GM23338 (cell line): ENCODE data around the gene MELK. TPM values are rescaled to one million over a fixed set of nuclear protein-coding genes. Genes with fewer than 3 reads are reported as not detected.

ENCODE experiments used
- CREB1 ChIP-seq: fragments of 250-450 bp; sonication (Bioruptor Pico); IDR thresholded peaks from 2 replicates; pipeline ENCODE4 v1.5.0; 2020; ENCODE audit warnings: low read depth, mild to moderate bottlenecking, moderate library complexity
- EZH2 ChIP-seq: fragments of 200-600 bp; sonication (generic); IDR thresholded peaks from one replicate; pipeline ENCODE4 v1.8.0; 2017; ENCODE audit warnings: antibody characterized with exemption, mild to moderate bottlenecking, low read depth; ENCODE audit not compliant: unreplicated experiment
- EZH2phosphoT487 ChIP-seq: fragments of 200-600 bp; sonication (generic); IDR thresholded peaks from one replicate; pipeline ENCODE4 v1.8.1; 2018; ENCODE audit warnings: antibody characterized with exemption; ENCODE audit not compliant: unreplicated experiment
- JUNB ChIP-seq: IDR thresholded peaks from one replicate; pipeline ENCODE4 v1.6.1; 2016; ENCODE audit warnings: antibody characterized with exemption; ENCODE audit not compliant: unreplicated experiment
- NANOG ChIP-seq: IDR thresholded peaks from 2 replicates; pipeline ENCODE4 v1.6.1; 2016; ENCODE audit warnings: antibody characterized with exemption, borderline replicate concordance
- POLR2AphosphoS5 ChIP-seq: IDR thresholded peaks from 2 replicates; pipeline ENCODE4 v1.6.1; 2016; ENCODE audit warnings: antibody characterized with exemption, low read depth
- STAT1 ChIP-seq: IDR thresholded peaks from one replicate; pipeline ENCODE4 v1.6.1; 2016; ENCODE audit warnings: antibody characterized with exemption; ENCODE audit not compliant: unreplicated experiment
- ZNF114 ChIP-seq: fragments of 250-450 bp; sonication (Bioruptor Pico); IDR thresholded peaks from 2 replicates; pipeline ENCODE4 v1.5.0; 2020; ENCODE audit warnings: mild to moderate bottlenecking, moderate library complexity
- ZNF331 ChIP-seq: fragments of 250-450 bp; sonication (Bioruptor Pico); IDR thresholded peaks from 2 replicates; pipeline ENCODE4 v1.5.0; 2020; ENCODE audit warnings: low read depth, mild to moderate bottlenecking, moderate library complexity
- polyA plus RNA-seq: library from polyadenylated mRNA; unstranded; fragments of >200 nt; fragmentation: Nextera tagmentation; extraction: Ambion mirVana; gene quantifications from 2 replicates; pipeline ENCODE4 v1.2.1, GENCODE V29; 2016
- total RNA-seq: library from RNA; depleted of rRNA; stranded (reverse); fragments of >200 nt; shearing (Covaris generic); gene quantifications from 2 replicates; pipeline ENCODE4 v1.2.3, GENCODE V29; 2014
- TF ChIP-seq, protein P1 (sequence below): fragments of 250-450 bp; sonication (Bioruptor Pico); IDR thresholded peaks from 2 replicates; pipeline ENCODE4 v1.5.0; 2020; ENCODE audit warnings: mild to moderate bottlenecking, moderate library complexity
- TF ChIP-seq, protein P2 (sequence below): IDR thresholded peaks from 2 replicates; pipeline ENCODE4 v1.6.1; 2016; ENCODE audit warnings: antibody characterized with exemption

Gene MELK
- total and polyA plus RNA-seq, 2 experiments from 2014 or later, result 37.2 to 55.7 TPM

DNA sequence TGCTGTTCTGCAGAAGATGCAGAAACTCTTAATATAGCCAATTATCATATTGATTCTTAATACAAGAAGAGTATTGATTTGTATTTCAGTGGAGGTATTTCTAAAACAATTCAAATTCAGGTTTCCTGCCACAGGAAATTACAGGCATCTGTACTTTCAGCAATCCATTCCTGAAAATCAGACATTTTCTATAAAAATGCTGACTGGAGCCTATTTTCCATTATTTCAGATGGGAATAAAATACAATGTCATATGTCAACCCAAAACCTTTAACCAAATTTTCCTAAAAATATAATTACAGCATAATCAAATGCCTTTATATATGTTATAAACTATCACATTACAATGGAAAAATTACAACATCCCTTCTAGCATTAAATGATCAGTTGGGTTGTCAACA is 131.5 kb downstream of the MELK start (continued):
- TF ChIP-seq, protein P1, sequence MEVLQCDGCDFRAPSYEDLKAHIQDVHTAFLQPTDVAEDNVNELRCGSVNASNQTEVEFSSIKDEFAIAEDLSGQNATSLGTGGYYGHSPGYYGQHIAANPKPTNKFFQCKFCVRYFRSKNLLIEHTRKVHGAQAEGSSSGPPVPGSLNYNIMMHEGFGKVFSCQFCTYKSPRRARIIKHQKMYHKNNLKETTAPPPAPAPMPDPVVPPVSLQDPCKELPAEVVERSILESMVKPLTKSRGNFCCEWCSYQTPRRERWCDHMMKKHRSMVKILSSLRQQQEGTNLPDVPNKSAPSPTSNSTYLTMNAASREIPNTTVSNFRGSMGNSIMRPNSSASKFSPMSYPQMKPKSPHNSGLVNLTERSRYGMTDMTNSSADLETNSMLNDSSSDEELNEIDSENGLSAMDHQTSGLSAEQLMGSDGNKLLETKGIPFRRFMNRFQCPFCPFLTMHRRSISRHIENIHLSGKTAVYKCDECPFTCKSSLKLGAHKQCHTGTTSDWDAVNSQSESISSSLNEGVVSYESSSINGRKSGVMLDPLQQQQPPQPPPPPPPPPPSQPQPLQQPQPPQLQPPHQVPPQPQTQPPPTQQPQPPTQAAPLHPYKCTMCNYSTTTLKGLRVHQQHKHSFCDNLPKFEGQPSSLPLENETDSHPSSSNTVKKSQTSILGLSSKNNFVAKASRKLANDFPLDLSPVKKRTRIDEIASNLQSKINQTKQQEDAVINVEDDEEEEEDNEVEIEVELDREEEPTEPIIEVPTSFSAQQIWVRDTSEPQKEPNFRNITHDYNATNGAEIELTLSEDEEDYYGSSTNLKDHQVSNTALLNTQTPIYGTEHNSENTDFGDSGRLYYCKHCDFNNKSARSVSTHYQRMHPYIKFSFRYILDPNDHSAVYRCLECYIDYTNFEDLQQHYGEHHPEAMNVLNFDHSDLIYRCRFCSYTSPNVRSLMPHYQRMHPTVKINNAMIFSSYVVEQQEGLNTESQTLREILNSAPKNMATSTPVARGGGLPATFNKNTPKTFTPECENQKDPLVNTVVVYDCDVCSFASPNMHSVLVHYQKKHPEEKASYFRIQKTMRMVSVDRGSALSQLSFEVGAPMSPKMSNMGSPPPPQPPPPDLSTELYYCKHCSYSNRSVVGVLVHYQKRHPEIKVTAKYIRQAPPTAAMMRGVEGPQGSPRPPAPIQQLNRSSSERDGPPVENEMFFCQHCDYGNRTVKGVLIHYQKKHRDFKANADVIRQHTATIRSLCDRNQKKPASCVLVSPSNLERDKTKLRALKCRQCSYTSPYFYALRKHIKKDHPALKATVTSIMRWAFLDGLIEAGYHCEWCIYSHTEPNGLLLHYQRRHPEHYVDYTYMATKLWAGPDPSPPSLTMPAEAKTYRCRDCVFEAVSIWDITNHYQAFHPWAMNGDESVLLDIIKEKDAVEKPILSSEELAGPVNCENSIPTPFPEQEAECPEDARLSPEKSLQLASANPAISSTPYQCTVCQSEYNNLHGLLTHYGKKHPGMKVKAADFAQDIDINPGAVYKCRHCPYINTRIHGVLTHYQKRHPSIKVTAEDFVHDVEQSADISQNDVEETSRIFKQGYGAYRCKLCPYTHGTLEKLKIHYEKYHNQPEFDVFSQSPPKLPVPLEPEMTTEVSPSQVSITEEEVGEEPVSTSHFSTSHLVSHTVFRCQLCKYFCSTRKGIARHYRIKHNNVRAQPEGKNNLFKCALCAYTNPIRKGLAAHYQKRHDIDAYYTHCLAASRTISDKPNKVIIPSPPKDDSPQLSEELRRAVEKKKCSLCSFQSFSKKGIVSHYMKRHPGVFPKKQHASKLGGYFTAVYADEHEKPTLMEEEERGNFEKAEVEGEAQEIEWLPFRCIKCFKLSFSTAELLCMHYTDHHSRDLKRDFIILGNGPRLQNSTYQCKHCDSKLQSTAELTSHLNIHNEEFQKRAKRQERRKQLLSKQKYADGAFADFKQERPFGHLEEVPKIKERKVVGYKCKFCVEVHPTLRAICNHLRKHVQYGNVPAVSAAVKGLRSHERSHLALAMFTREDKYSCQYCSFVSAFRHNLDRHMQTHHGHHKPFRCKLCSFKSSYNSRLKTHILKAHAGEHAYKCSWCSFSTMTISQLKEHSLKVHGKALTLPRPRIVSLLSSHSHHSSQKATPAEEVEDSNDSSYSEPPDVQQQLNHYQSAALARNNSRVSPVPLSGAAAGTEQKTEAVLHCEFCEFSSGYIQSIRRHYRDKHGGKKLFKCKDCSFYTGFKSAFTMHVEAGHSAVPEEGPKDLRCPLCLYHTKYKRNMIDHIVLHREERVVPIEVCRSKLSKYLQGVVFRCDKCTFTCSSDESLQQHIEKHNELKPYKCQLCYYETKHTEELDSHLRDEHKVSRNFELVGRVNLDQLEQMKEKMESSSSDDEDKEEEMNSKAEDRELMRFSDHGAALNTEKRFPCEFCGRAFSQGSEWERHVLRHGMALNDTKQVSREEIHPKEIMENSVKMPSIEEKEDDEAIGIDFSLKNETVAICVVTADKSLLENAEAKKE (CRISPR knock-in tag), result no peak
- TF ChIP-seq POLR2AphosphoS5 (no peak), JUNB (no peak), CREB1 (CRISPR knock-in tag) (no peak), EZH2phosphoT487 (no peak), NANOG (no peak), EZH2 (no peak), ZNF331 (CRISPR knock-in tag) (no peak), ZNF114 (CRISPR knock-in tag) (no peak), STAT1 (no peak)
- TF ChIP-seq, protein P2, sequence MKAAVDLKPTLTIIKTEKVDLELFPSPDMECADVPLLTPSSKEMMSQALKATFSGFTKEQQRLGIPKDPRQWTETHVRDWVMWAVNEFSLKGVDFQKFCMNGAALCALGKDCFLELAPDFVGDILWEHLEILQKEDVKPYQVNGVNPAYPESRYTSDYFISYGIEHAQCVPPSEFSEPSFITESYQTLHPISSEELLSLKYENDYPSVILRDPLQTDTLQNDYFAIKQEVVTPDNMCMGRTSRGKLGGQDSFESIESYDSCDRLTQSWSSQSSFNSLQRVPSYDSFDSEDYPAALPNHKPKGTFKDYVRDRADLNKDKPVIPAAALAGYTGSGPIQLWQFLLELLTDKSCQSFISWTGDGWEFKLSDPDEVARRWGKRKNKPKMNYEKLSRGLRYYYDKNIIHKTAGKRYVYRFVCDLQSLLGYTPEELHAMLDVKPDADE, result no peak
